NCI-H2196 (cell line): ENCODE measurements around the gene MCTP1.
A peak's percentile ranks its signal among the peaks of the same experiment; 100 is the strongest.

ENCODE experiments used
- DNase-seq: peaks from one replicate; lab custom pipeline; 2025; ENCODE audit not compliant: unreplicated experiment; lab: John Stamatoyannopoulos, UW

The MCTP1 gene

GRCh38 chr5:94778732-94779131 lies 506.2 kb downstream of the MCTP1 start:
- DNase-seq, result peak; percentile 35

- DNase-seq, result peak; percentile 35
Measured at GRCh38 chr5:94778299-94778698, 506.6 kb downstream of the MCTP1 start.

- DNase-seq, result peak; percentile 6
Measured at GRCh38 chr5:94777056-94777880, 507.6 kb downstream of the MCTP1 start.

- no peak for DNase-seq
Measured at GRCh38 chr5:94776167-94776566, 508.7 kb downstream of the MCTP1 start.

- no peak for DNase-seq
Measured at GRCh38 chr5:94775088-94775487, 509.8 kb downstream of the MCTP1 start.

- no peak for DNase-seq
Measured at GRCh38 chr5:94771742-94772141, 513.2 kb downstream of the MCTP1 start.

GRCh38 chr5:94769996-94770395 lies 514.9 kb downstream of the MCTP1 start:
- DNase-seq, result no peak

- DNase-seq, result no peak
Measured at GRCh38 chr5:94761786-94762185, 523.1 kb downstream of the MCTP1 start.

GRCh38 chr5:94761055-94761454 lies 523.8 kb downstream of the MCTP1 start:
- no peak for DNase-seq

- no peak for DNase-seq
Measured at GRCh38 chr5:94759961-94760360, 524.9 kb downstream of the MCTP1 start.

GRCh38 chr5:94759022-94759421 lies 525.9 kb downstream of the MCTP1 start:
- DNase-seq, result no peak

GRCh38 chr5:94754824-94755223 lies 530.1 kb downstream of the MCTP1 start:
- no peak for DNase-seq

- DNase-seq, result no peak
Measured at GRCh38 chr5:94751460-94751859, 533.4 kb downstream of the MCTP1 start.

GRCh38 chr5:94750681-94751080 lies 534.2 kb downstream of the MCTP1 start:
- DNase-seq, result no peak

- DNase-seq, result no peak
Measured at GRCh38 chr5:94749042-94749441, 535.9 kb downstream of the MCTP1 start.

- DNase-seq, result no peak
Measured at GRCh38 chr5:94748212-94748611, 536.7 kb downstream of the MCTP1 start.

- no peak for DNase-seq
Measured at GRCh38 chr5:94747371-94747770, 537.5 kb downstream of the MCTP1 start.

- no peak for DNase-seq
Measured at GRCh38 chr5:94746731-94747124, 538.2 kb downstream of the MCTP1 start.

GRCh38 chr5:94745786-94746730 lies 538.8 kb downstream of the MCTP1 start:
- no peak for DNase-seq

- no peak for DNase-seq
Measured at GRCh38 chr5:94744906-94745305, 540.0 kb downstream of the MCTP1 start.

GRCh38 chr5:94742852-94743251 lies 542.0 kb downstream of the MCTP1 start:
- no peak for DNase-seq

- DNase-seq, result no peak
Measured at GRCh38 chr5:94740286-94740685, 544.6 kb downstream of the MCTP1 start.
